Mucosa of descending colon (tissue), 3 donors: ENCODE results near the gene CABYR. TPM values are rescaled to one million over a fixed set of nuclear protein-coding genes. Genes with fewer than 3 reads are reported as not detected.

Source experiments
- ATAC-seq: fragments of 200-7000 bp; cut with Tn5 transposase; one replicate; pipeline ENCODE4 v1.9.1; 2020; ENCODE audit warnings: mild to moderate bottlenecking, moderate library complexity
- DNase-seq, 3 donors: peaks; one replicate each; pipeline ENCODE4 v3.0.0-alpha.2; 2020
- H3K36me3 ChIP-seq: fragments of 200-600 bp; one replicate; pipeline ENCODE4 v1.8.0; 2021; ENCODE audit warnings: low read depth, mild to moderate bottlenecking
- H3K4me1 ChIP-seq: fragments of 200-600 bp; one replicate; pipeline ENCODE4 v1.8.0; 2021; ENCODE audit warnings: low read depth, mild to moderate bottlenecking
- H3K4me3 ChIP-seq: fragments of 200-600 bp; one replicate; pipeline ENCODE4 v1.8.0; 2021; ENCODE audit warnings: mild to moderate bottlenecking
- H3K9me3 ChIP-seq: fragments of 200-600 bp; one replicate; pipeline ENCODE4 v1.8.0; 2021; ENCODE audit warnings: mild to moderate bottlenecking
- CTCF ChIP-seq: fragments of 200-600 bp; IDR thresholded peaks from one replicate; pipeline ENCODE4 v1.8.0; 2022; ENCODE audit warnings: antibody characterized with exemption, mild to moderate bottlenecking
- intact Hi-C, 2 donors: fragments of 100-400 bp; cut with DNase I in 1 of 2; cut with micrococcal nuclease in 1 of 2; formaldehyde crosslinking; loops; one replicate each; pipeline versions ENCODE4 v1.11.0 to v1.11.1; 2022; cut with DNase I, micrococcal nuclease
- total RNA-seq, 3 donors: library from RNA; stranded (reverse); fragmentation: NEBNext Ultra II Directional in 2 of 3; extraction: Animal tissue kit (Norgen Biotek cat#: 25700) in 2 of 3; gene quantifications; one replicate each; pipeline versions ENCODE4 v1.2.1 to v1.2.4, GENCODE V29; 2021 to 2023
- donor health status: DM: no; HTN: no; CAD: no; lungs with moderate emphysema.
- donor health status: DM: no; HTN: no; CAD: no.
- donor health status: DM: no; HTN: yes; CAD: no.

The CABYR gene
- total RNA-seq, 3 donors from 2014 or later, result 0.41 to 1.4 (median 0.48) TPM

- intact Hi-C loops, result no loop called here
- DNase-seq (no peak), ATAC-seq (no peak)
- H3K9me3 ChIP-seq, result no peaks in the 10 kb centered on the region
- H3K36me3 ChIP-seq, result no peaks in the 10 kb centered on the region
- H3K4me3 ChIP-seq, result no peak overlapping the region
- TF ChIP-seq CTCF, result no peak
- H3K4me1 ChIP-seq, result no peaks in the 10 kb centered on the region
Observed at GRCh38 chr18:24199372-24199962, 60.6 kb downstream of the CABYR start.

- ATAC-seq (no peak), DNase-seq (no peak)
- intact Hi-C loops, result no loop called here
- no peak for TF ChIP-seq CTCF
- H3K4me1 ChIP-seq, result no peaks in the 10 kb centered on the region
- H3K9me3 ChIP-seq, result no peaks in the 10 kb centered on the region
- H3K4me3 ChIP-seq, result no peak overlapping the region
- no peaks in the 10 kb centered on the region for H3K36me3 ChIP-seq
Observed at GRCh38 chr18:24200494-24201290, 61.8 kb downstream of the CABYR start.

DNA sequence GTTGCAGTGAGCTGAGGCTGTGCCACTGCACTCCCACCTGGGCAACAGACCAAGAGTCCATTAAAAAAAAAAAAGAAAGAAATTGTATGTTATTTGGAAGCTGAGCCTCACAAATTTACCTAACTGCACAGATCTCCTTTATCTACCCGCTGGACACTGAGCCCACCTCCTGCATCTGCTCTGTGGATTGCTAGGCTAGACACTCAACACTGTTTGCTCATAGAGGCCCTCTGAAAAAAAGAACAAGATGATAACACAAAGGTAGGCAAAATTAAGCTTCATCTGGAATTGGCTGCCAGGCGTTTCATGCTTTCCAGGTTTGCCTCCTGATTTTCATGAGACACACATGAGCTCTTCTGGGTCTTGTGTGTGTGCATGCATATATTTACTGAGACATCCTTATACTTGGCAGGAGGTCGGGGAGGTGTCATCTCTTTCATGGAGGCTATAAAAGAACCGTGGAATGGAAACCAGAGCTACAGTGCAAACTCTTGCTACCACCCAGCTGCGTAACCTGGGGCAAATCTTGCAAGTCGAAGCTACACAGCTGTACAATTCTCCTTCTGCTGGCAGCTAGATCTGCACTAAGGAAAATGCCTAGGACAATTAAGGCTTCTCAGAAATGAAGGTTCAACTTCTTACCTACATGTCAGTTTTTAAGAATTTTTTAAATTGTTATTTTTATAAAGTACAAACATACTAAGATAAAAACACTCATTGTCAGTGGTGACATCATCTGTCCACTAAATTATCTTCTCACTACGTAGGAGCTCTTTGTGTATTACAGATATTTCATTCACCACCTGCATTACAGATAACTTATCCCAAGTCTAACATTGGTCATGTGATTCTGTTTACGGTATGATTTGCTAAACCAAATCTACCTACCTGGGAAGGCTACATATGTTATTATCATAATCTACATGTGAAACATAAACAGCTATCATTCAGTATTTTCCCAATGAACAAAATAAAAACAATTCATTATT is 63.1 kb downstream of the CABYR start:
- no peak for TF ChIP-seq CTCF

GRCh38 chr18:24204904-24205303 is 66.0 kb downstream of the CABYR start:
- Histone ChIP-seq H3K4me3 (no peak overlapping the region), H3K36me3 (no peaks in the 10 kb centered on the region), H3K9me3 (no peaks in the 10 kb centered on the region), H3K4me1 (no peaks in the 10 kb centered on the region)
- TF ChIP-seq CTCF, result no peak
- ATAC-seq, result no peak
- intact Hi-C loops, result no loop called here
- DNase-seq, result no peak

More for the DNA sequence above, 63.1 kb downstream of the CABYR start:
- Histone ChIP-seq H3K4me3 (no peak overlapping the region), H3K4me1 (no peaks in the 10 kb centered on the region), H3K36me3 (no peaks in the 10 kb centered on the region), H3K9me3 (no peaks in the 10 kb centered on the region)
- DNase-seq (no peak), ATAC-seq (no peak)
- intact Hi-C loops, result no loop called here

GRCh38 chr18:24208270-24209035 is 69.6 kb downstream of the CABYR start:
- no peak for ATAC-seq
- intact Hi-C loops, result no loop called here
- no peak for TF ChIP-seq CTCF

More at GRCh38 chr18:24208270-24209035, 69.6 kb downstream of the CABYR start:
- DNase-seq, result no peak
- no peaks in the 10 kb centered on the region for H3K4me1 ChIP-seq
- H3K36me3 ChIP-seq, result no peaks in the 10 kb centered on the region
- H3K4me3 ChIP-seq, result no peak overlapping the region
- no peaks in the 10 kb centered on the region for H3K9me3 ChIP-seq
